Medulla oblongata (tissue), 1 donor: Measurements from ENCODE around the gene RUNX1.

Experiments used
- DNase-seq: peaks from one replicate; pipeline ENCODE4 v3.0.0-alpha.2; 2015; ENCODE audit errors: extremely low spot score

RUNX1 gene

GRCh38 chr21:34783815-34784214, 265.3 kb downstream of the RUNX1 start:
- DNase-seq: no peak

- no peak for DNase-seq
These were observed 266.4 kb downstream of the RUNX1 start for GRCh38 chr21:34782506-34783360.

- no peak for DNase-seq
These were observed 267.6 kb downstream of the RUNX1 start for GRCh38 chr21:34781526-34781925.

GRCh38 chr21:34779860-34780259, 269.2 kb downstream of the RUNX1 start:
- no peak for DNase-seq

- no peak for DNase-seq
These were observed 273.3 kb downstream of the RUNX1 start for GRCh38 chr21:34775793-34776192.

- DNase-seq: no peak
These were observed 274.4 kb downstream of the RUNX1 start for GRCh38 chr21:34774750-34775149.

GRCh38 chr21:34771512-34772028, 277.5 kb downstream of the RUNX1 start:
- no peak for DNase-seq

- no peak for DNase-seq
These were observed 278.5 kb downstream of the RUNX1 start for GRCh38 chr21:34770576-34770975.

GRCh38 chr21:34768326-34768725, 280.8 kb downstream of the RUNX1 start:
- no peak for DNase-seq

- no peak for DNase-seq
These were observed 282.2 kb downstream of the RUNX1 start for GRCh38 chr21:34766862-34767261.

- no peak for DNase-seq
These were observed 283.5 kb downstream of the RUNX1 start for GRCh38 chr21:34765619-34766018.

- DNase-seq: no peak
These were observed 284.3 kb downstream of the RUNX1 start for GRCh38 chr21:34764715-34765284.

- no peak for DNase-seq
These were observed 286.3 kb downstream of the RUNX1 start for GRCh38 chr21:34762786-34763185.

- DNase-seq: no peak
These were observed 287.3 kb downstream of the RUNX1 start for GRCh38 chr21:34761758-34762330.

GRCh38 chr21:34754690-34755647, 294.1 kb downstream of the RUNX1 start:
- no peak for DNase-seq

- no peak for DNase-seq
These were observed 300.2 kb downstream of the RUNX1 start for GRCh38 chr21:34748862-34749261.

- peak; percentile 81 for DNase-seq
These were observed 303.4 kb downstream of the RUNX1 start for GRCh38 chr21:34745557-34746255.

- no peak for DNase-seq
These were observed 304.3 kb downstream of the RUNX1 start for GRCh38 chr21:34744801-34745200.

GRCh38 chr21:34743831-34744230, 305.3 kb downstream of the RUNX1 start:
- no peak for DNase-seq

GRCh38 chr21:34743285-34743684, 305.8 kb downstream of the RUNX1 start:
- DNase-seq: no peak

- DNase-seq: no peak
These were observed 308.9 kb downstream of the RUNX1 start for GRCh38 chr21:34740198-34740597.
